GM18508 (cell line): ENCODE data around the gene DCAF8.

Experiments used
- ATAC-seq: cut with Tn5 transposase; IDR thresholded peaks from one replicate; pipeline ENCODE4 v1.9.1; 2021; ENCODE audit warnings: moderate number of reproducible peaks; ENCODE audit not compliant: insufficient read depth, unreplicated experiment

DCAF8 gene

GRCh38 chr1:160206421-160207117, 55.8 kb downstream of the DCAF8 start:
- ATAC-seq, result no peak

GRCh38 chr1:160206036-160206389, 56.3 kb downstream of the DCAF8 start:
- no peak for ATAC-seq

GRCh38 chr1:160205242-160206035, 56.9 kb downstream of the DCAF8 start, which contains the start of gene PEA15:
Gene PEA15 (plus strand): TSS chr1:160205384. CDS start chr1:160211545, 6,161 bp downstream.
- ATAC-seq, result no peak

- peak; percentile 60 for ATAC-seq
Measured at GRCh38 chr1:160204526-160205241, 57.7 kb downstream of the DCAF8 start.

- no peak for ATAC-seq
Measured at GRCh38 chr1:160200786-160201185, 61.6 kb downstream of the DCAF8 start.

GRCh38 chr1:160197231-160197630, 65.1 kb downstream of the DCAF8 start:
- ATAC-seq, result no peak

- ATAC-seq, result no peak
Measured at GRCh38 chr1:160196143-160196542, 66.2 kb downstream of the DCAF8 start.

- ATAC-seq, result no peak
Measured at GRCh38 chr1:160194737-160195059, 67.7 kb downstream of the DCAF8 start.

GRCh38 chr1:160193832-160194736, 68.3 kb downstream of the DCAF8 start:
- ATAC-seq, result no peak

- no peak for ATAC-seq
Measured at GRCh38 chr1:160193091-160193819, 69.1 kb downstream of the DCAF8 start.

GRCh38 chr1:160192234-160192633, 70.1 kb downstream of the DCAF8 start:
- no peak for ATAC-seq

- no peak for ATAC-seq
Measured at GRCh38 chr1:160191756-160192155, 70.6 kb downstream of the DCAF8 start.

- no peak for ATAC-seq
Measured at GRCh38 chr1:160189649-160190625, 72.4 kb downstream of the DCAF8 start, which contains the start of gene CASQ1. Gene CASQ1 (plus strand): TSS chr1:160190575. CDS start chr1:160190752, 177 bp downstream.

GRCh38 chr1:160188341-160188740, 74.0 kb downstream of the DCAF8 start:
- ATAC-seq, result no peak

GRCh38 chr1:160187407-160187806, 74.9 kb downstream of the DCAF8 start:
- no peak for ATAC-seq

GRCh38 chr1:160186729-160187128, 75.6 kb downstream of the DCAF8 start:
- ATAC-seq, result no peak

- ATAC-seq, result no peak
Measured at GRCh38 chr1:160186246-160186645, 76.1 kb downstream of the DCAF8 start.

GRCh38 chr1:160179336-160179735, 83.0 kb downstream of the DCAF8 start:
- ATAC-seq, result no peak
